ENCODE data around the gene ARNT2. TPM values are rescaled to one million over a fixed set of nuclear protein-coding genes. Genes with fewer than 3 reads are reported as not detected.

Gene ARNT2
- total and polyA plus RNA-seq, 12 donors, result 0.71 to 6.7 (median 4.0) TPM

GRCh38 chr15:80563372-80563997 is 159.3 kb downstream of the ARNT2 start:
- DNase-seq, result no peak
- WGBS, 2 donors, result 69 to 76% methylated on average over 7 of the region's 7 CpGs
- Histone ChIP-seq H3K9me3 (no peaks in the 10 kb centered on the region), H3K27me3 (peaks cover 0 to 5% (median 0%) of the 10 kb centered on the region in 7 donors), H3K4me3 (no peak overlapping the region), H3K4me1 (peaks cover 0 to 8% (median 0%) of the 10 kb centered on the region in 9 donors), H3K27ac (no peak overlapping the region), H3K36me3 (no peaks in the 10 kb centered on the region)
- no peak for ATAC-seq
- TF ChIP-seq, protein P1, sequence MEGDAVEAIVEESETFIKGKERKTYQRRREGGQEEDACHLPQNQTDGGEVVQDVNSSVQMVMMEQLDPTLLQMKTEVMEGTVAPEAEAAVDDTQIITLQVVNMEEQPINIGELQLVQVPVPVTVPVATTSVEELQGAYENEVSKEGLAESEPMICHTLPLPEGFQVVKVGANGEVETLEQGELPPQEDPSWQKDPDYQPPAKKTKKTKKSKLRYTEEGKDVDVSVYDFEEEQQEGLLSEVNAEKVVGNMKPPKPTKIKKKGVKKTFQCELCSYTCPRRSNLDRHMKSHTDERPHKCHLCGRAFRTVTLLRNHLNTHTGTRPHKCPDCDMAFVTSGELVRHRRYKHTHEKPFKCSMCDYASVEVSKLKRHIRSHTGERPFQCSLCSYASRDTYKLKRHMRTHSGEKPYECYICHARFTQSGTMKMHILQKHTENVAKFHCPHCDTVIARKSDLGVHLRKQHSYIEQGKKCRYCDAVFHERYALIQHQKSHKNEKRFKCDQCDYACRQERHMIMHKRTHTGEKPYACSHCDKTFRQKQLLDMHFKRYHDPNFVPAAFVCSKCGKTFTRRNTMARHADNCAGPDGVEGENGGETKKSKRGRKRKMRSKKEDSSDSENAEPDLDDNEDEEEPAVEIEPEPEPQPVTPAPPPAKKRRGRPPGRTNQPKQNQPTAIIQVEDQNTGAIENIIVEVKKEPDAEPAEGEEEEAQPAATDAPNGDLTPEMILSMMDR (IDR thresholded peaks at IDR 0.05), result no peak
- intact Hi-C loops (cut with DNase I), result loop anchor here in 4 of 10 donors (10.0 kb wide), 1 partner anchor 109 kb away; no protein-coding TSS in a partner anchor

DNA sequence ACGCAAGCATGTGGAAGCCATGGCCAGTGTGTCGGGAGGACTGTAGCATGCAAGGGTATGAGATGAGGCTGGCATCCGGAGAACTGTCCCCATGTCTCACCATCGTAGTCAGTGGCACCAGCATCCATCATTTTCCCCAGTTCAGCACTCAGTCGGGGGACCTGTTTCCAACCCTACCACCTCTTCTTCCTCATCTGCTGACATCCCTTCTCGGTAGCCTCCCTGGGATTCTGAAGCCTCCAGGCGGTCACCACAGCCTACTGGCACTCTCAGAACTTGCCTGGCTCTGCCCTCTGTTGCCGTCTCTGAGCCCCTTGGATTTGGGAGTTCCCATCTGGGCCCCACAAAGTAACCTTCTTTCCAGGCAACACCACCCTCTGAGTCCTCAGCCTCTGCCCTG is 159.9 kb downstream of the ARNT2 start:
- Histone ChIP-seq H3K36me3 (no peaks in the 10 kb centered on the region), H3K27me3 (peaks cover 0 to 5% (median 0%) of the 10 kb centered on the region in 7 donors), H3K27ac (no peak overlapping the region), H3K4me1 (peaks cover 0 to 8% (median 0%) of the 10 kb centered on the region in 9 donors), H3K9me3 (no peaks in the 10 kb centered on the region), H3K4me3 (no peak overlapping the region)
- intact Hi-C loops (cut with DNase I), result loop anchor here in 4 of 10 donors (10.0 kb wide), 1 partner anchor 109 kb away; no protein-coding TSS in a partner anchor
- 91 to 92% methylated on average over 8 of the region's 8 CpGs for WGBS, 2 donors
- DNase-seq, result no peak
- TF ChIP-seq, protein P1 (IDR thresholded peaks at IDR 0.05), result no peak
- ATAC-seq, result no peak

DNA sequence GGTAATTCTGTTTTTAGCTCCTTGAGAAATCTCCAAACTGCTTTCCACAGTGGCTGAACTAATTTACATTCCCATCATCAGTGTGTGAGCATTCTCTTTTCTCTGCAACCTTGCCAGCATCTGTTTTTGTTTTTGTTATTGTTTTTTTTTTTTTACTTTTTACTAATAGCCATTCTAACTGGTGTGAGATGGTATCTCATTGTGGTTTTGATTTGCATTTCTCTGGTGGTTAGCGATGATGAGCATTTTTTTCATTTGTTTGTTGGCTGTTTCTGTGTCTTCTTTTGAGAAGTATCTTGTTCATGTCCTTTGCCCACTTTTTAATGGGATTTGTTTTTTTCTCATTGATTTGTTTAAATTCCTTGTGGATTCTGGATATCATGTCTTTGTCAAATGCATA is 161.2 kb downstream of the ARNT2 start:
- TF ChIP-seq, protein P1 (IDR thresholded peaks at IDR 0.05), result no peak
- H3K9me3 ChIP-seq, result no peaks in the 10 kb centered on the region
- no peaks in the 10 kb centered on the region for H3K36me3 ChIP-seq
- no peak overlapping the region for H3K27ac ChIP-seq
- intact Hi-C loops (cut with DNase I), result loop anchor here (5.0 to 10.0 kb wide), 5 partner anchors 108 to 407 kb away; partner anchors contain the start of gene CEMIP (in 5 of the 10)
- DNase-seq, result no peak
- no peak for ATAC-seq
- 95 to 100% methylated on average over 1 of the region's 1 CpG for WGBS, 2 donors
- no peak overlapping the region for H3K4me3 ChIP-seq
- peaks cover 0 to 9% (median 0%) of the 10 kb centered on the region in 7 donors for H3K27me3 ChIP-seq
- H3K4me1 ChIP-seq, result peaks cover 0 to 8% (median 0%) of the 10 kb centered on the region in 9 donors

DNA sequence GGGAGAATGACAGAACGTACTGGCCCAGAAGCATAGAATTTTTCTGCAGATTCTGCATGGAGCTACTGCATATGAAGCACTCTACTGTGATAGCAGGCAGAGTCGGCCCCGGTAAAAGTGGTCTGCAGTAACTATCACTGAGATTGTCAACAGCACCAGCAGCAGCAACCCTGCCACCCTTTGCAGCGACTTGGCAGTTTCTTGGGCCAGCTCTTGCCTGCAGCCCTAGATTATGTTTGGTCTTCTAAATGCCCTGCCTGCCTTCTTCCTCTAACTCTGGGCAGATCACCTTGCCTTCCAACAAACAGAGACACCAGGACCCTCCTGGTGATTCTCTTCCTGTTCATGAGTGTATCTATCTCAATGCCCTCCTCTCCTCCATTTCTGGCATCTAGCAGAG is 161.8 kb downstream of the ARNT2 start:
- 90 to 92% methylated on average over 4 of the region's 4 CpGs for WGBS, 2 donors
- H3K9me3 ChIP-seq, result no peaks in the 10 kb centered on the region
- H3K27me3 ChIP-seq, result peaks cover 0 to 9% (median 0%) of the 10 kb centered on the region in 7 donors
- TF ChIP-seq, protein P1 (IDR thresholded peaks at IDR 0.05), result no peak
- DNase-seq (no peak), ATAC-seq (no peak)
- H3K27ac ChIP-seq, result no peak overlapping the region
- H3K4me3 ChIP-seq, result no peak overlapping the region
- intact Hi-C loops (cut with DNase I), result loop anchor here (2.0 to 10.0 kb wide), 7 partner anchors 109 to 406 kb away; partner anchors contain the start of gene CEMIP (in 6 of the 10)
- no peaks in the 10 kb centered on the region for H3K36me3 ChIP-seq
- H3K4me1 ChIP-seq, result peaks cover 0 to 8% (median 0%) of the 10 kb centered on the region in 9 donors
